Measurements from ENCODE around the gene SRGAP3.

DNA sequence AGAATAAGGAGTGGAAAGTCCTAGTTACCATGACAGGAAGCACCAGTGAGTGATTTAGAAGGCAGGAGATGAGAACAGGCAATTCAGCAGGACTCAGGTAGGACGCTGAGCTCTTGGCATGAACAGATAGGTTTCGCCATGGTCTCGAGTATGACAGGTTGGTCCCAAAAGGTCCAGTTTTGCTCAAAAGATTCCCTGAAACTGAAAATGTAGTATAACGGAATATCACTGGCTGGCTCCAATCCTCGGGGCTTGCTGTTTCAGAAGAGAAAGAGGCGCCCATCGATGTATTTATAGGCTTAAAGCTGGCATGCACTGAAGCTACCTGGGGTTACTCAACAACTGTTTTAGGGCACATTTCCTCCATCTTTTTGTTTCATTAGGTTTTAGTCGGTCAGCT is 59.2 kb downstream of the SRGAP3 start:
- TF ChIP-seq, protein P1, sequence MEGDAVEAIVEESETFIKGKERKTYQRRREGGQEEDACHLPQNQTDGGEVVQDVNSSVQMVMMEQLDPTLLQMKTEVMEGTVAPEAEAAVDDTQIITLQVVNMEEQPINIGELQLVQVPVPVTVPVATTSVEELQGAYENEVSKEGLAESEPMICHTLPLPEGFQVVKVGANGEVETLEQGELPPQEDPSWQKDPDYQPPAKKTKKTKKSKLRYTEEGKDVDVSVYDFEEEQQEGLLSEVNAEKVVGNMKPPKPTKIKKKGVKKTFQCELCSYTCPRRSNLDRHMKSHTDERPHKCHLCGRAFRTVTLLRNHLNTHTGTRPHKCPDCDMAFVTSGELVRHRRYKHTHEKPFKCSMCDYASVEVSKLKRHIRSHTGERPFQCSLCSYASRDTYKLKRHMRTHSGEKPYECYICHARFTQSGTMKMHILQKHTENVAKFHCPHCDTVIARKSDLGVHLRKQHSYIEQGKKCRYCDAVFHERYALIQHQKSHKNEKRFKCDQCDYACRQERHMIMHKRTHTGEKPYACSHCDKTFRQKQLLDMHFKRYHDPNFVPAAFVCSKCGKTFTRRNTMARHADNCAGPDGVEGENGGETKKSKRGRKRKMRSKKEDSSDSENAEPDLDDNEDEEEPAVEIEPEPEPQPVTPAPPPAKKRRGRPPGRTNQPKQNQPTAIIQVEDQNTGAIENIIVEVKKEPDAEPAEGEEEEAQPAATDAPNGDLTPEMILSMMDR (IDR thresholded peaks at IDR 0.05) = no peak
- no peak for TF ChIP-seq POLR2A (IDR thresholded peaks at IDR 0.05)

All from body of pancreas (tissue), 4 donors.